ENCODE measurements around the gene NSD1.

GRCh38 chr5:177117441-177118045 lies 16.0 kb upstream of the NSD1 start:
- TF ChIP-seq POLR2A (IDR thresholded peaks at IDR 0.05) = no peak
- no peak for TF ChIP-seq CTCF (IDR thresholded peaks at IDR 0.05)
- no peak for TF ChIP-seq POLR2AphosphoS5 (IDR thresholded peaks at IDR 0.05)
